Glutamatergic neuron (in vitro differentiated cells): Measurements from ENCODE around the gene TMEM87B. TPM values are rescaled to one million over a fixed set of nuclear protein-coding genes. Genes with fewer than 3 reads are reported as not detected.
A peak's percentile ranks its signal among the peaks of the same experiment; 100 is the strongest.

Source experiments
- DNase-seq: peaks from one replicate; pipeline ENCODE4 v3.0.0; 2022
- H3K27ac Mint-ChIP-seq: one replicate; pipeline ENCODE4 v1.8.0; 2020; ENCODE audit warnings: mild to moderate bottlenecking, mixed read lengths, inconsistent platforms; ENCODE audit not compliant: unreplicated experiment
- H3K27me3 Mint-ChIP-seq: one replicate; pipeline ENCODE4 v1.8.0; 2020; ENCODE audit warnings: mild to moderate bottlenecking, moderate library complexity, mixed read lengths, inconsistent platforms; ENCODE audit not compliant: unreplicated experiment
- H3K36me3 Mint-ChIP-seq: one replicate; pipeline ENCODE4 v1.8.0; 2020; ENCODE audit warnings: mild to moderate bottlenecking, mixed read lengths, inconsistent platforms; ENCODE audit not compliant: unreplicated experiment
- H3K4me1 Mint-ChIP-seq: one replicate; pipeline ENCODE4 v1.8.0; 2020; ENCODE audit warnings: mild to moderate bottlenecking, low read depth, mixed read lengths, inconsistent platforms; ENCODE audit not compliant: unreplicated experiment
- H3K4me3 Mint-ChIP-seq: one replicate; pipeline ENCODE4 v1.8.0; 2020; ENCODE audit warnings: mild to moderate bottlenecking, mixed read lengths, inconsistent platforms; ENCODE audit not compliant: unreplicated experiment
- H3K9me3 Mint-ChIP-seq: one replicate; pipeline ENCODE4 v1.8.0; 2020; ENCODE audit warnings: mild to moderate bottlenecking, moderate library complexity, mixed read lengths, inconsistent platforms; ENCODE audit not compliant: unreplicated experiment
- CTCF ChIP-seq: fragments of 200-600 bp; sonication (generic); IDR thresholded peaks from one replicate; pipeline ENCODE4 v1.5.0; 2021; ENCODE audit not compliant: partially characterized antibody, unreplicated experiment
- total RNA-seq: library from RNA; stranded (reverse); fragmentation: NEBNext Ultra II Directional; extraction: Animal tissue kit (Norgen Biotek cat#: 25700); gene quantifications from one replicate; pipeline ENCODE4 v1.2.1, GENCODE V29; 2021; ENCODE audit not compliant: unreplicated experiment

Gene TMEM87B
- total RNA-seq, 1 donor from 2014 or later: 8.6 TPM

- H3K4me1 Mint-ChIP-seq: no peaks in the 10 kb centered on the region
- no peak for DNase-seq
- no peak overlapping the region for H3K27ac Mint-ChIP-seq
- peaks cover 2% of the 10 kb centered on the region for H3K36me3 Mint-ChIP-seq
- H3K27me3 Mint-ChIP-seq: no peaks in the 10 kb centered on the region
- no peaks in the 10 kb centered on the region for H3K9me3 Mint-ChIP-seq
- no peak overlapping the region for H3K4me3 Mint-ChIP-seq
- peak; percentile 34 for TF ChIP-seq CTCF
These were observed 63.1 kb downstream of the TMEM87B start for GRCh38 chr2:112118148-112118547.

GRCh38 chr2:112121682-112122254, 66.7 kb downstream of the TMEM87B start:
- no peak for DNase-seq
- no peak overlapping the region for H3K27ac Mint-ChIP-seq
- no peak overlapping the region for H3K4me3 Mint-ChIP-seq
- H3K36me3 Mint-ChIP-seq: peaks cover 7% of the 10 kb centered on the region
- H3K4me1 Mint-ChIP-seq: no peaks in the 10 kb centered on the region
- TF ChIP-seq CTCF: peak; percentile 67
- H3K27me3 Mint-ChIP-seq: no peaks in the 10 kb centered on the region
- H3K9me3 Mint-ChIP-seq: no peaks in the 10 kb centered on the region

GRCh38 chr2:112129060-112129459, 74.0 kb downstream of the TMEM87B start:
- no peak for DNase-seq
- no peak overlapping the region for H3K4me3 Mint-ChIP-seq
- TF ChIP-seq CTCF: no peak

GRCh38 chr2:112133344-112133743, 78.3 kb downstream of the TMEM87B start:
- peaks cover 11% of the 10 kb centered on the region for H3K27me3 Mint-ChIP-seq
- peaks cover 16% of the 10 kb centered on the region for H3K36me3 Mint-ChIP-seq
- no peak for TF ChIP-seq CTCF
- H3K4me3 Mint-ChIP-seq: no peak overlapping the region
- no peak for DNase-seq
- H3K27ac Mint-ChIP-seq: no peak overlapping the region
- H3K9me3 Mint-ChIP-seq: no peaks in the 10 kb centered on the region
- no peaks in the 10 kb centered on the region for H3K4me1 Mint-ChIP-seq

More at GRCh38 chr2:112129060-112129459, 74.0 kb downstream of the TMEM87B start:
- H3K4me1 Mint-ChIP-seq: no peaks in the 10 kb centered on the region
- no peak overlapping the region for H3K27ac Mint-ChIP-seq
- H3K27me3 Mint-ChIP-seq: peaks cover 3% of the 10 kb centered on the region
- H3K9me3 Mint-ChIP-seq: no peaks in the 10 kb centered on the region
- peaks cover 20% of the 10 kb centered on the region for H3K36me3 Mint-ChIP-seq

GRCh38 chr2:112134120-112134519, 79.1 kb downstream of the TMEM87B start:
- Mint-ChIP-seq H3K4me1 (no peaks in the 10 kb centered on the region), H3K36me3 (peaks cover 14% of the 10 kb centered on the region), H3K4me3 (no peak overlapping the region), H3K9me3 (no peaks in the 10 kb centered on the region), H3K27me3 (peaks cover 14% of the 10 kb centered on the region), H3K27ac (no peak overlapping the region)
- TF ChIP-seq CTCF: no peak
- no peak for DNase-seq
